Activated naive CD4-positive, alpha-beta T cell treated with anti-CD3 and anti-CD28 coated beads for 36 hours (primary cell): ENCODE data around the gene MXRA7. TPM values are rescaled to one million over a fixed set of nuclear protein-coding genes. Genes with fewer than 3 reads are reported as not detected.
"Not testable (repeated sequence)": the region's sequence is repeated elsewhere in the genome, so short reads cannot be mapped to it uniquely, and the experiment has no call there.

ENCODE experiments used
- CTCF ChIA-PET: fragments of 350-600 bp; sonication (Branson Sonifier 250); formaldehyde crosslinking; loops from one replicate; lab custom pipeline; 2021; ENCODE audit warnings: antibody characterized with exemption; lab: Charles Lee
- DNase-seq: peaks from one replicate; pipeline ENCODE4 v3.0.0-alpha.2; 2020
- H3K27ac Mint-ChIP-seq: one replicate; pipeline ENCODE4 v1.8.0; 2021; ENCODE audit warnings: mild to moderate bottlenecking, mixed read lengths
- H3K27me3 Mint-ChIP-seq: one replicate; pipeline ENCODE4 v1.8.0; 2021; ENCODE audit warnings: low read depth, mixed read lengths
- H3K36me3 Mint-ChIP-seq: one replicate; pipeline ENCODE4 v1.8.0; 2021; ENCODE audit warnings: low read depth, mixed read lengths
- H3K4me1 Mint-ChIP-seq: one replicate; pipeline ENCODE4 v1.8.0; 2021; ENCODE audit warnings: low read depth, mixed read lengths
- H3K4me3 Mint-ChIP-seq: one replicate; pipeline ENCODE4 v1.8.0; 2021; ENCODE audit warnings: mild to moderate bottlenecking, moderate library complexity, mixed read lengths
- H3K9me3 Mint-ChIP-seq: one replicate; pipeline ENCODE4 v1.8.0; 2021; ENCODE audit warnings: mixed read lengths
- intact Hi-C: fragments of 100-400 bp; cut with micrococcal nuclease; formaldehyde crosslinking; loops from one replicate; pipeline ENCODE4 v1.15.1; 2023
- total RNA-seq, 2 experiments: library from RNA; stranded (reverse); gene quantifications; one replicate each; pipeline ENCODE4 v1.2.3, GENCODE V29; 2021

The MXRA7 gene
- total RNA-seq, 2 experiments from 2014 or later: 3.8 to 4.2 TPM

DNA sequence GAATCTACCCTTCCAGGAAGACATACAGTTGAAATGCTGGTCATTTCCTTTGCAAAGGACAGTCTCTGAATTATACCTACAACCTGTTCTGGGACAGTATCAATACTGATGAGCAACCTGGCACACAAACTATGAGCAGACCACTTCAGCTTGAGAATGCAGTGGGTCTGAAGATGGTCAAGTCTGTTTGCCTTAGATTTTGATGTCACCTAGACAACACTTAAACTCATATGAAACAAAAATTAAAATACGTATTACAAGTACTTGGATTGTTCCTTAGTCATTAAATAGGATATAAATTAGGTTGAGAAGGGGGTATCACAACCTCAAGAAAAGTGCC is 22.8 kb upstream of the MXRA7 start:
- intact Hi-C loops: no loop called here
- Mint-ChIP-seq H3K4me3 (peak overlapping the region; percentile 94), H3K4me1 (peaks cover 57% of the 10 kb centered on the region)

DNA sequence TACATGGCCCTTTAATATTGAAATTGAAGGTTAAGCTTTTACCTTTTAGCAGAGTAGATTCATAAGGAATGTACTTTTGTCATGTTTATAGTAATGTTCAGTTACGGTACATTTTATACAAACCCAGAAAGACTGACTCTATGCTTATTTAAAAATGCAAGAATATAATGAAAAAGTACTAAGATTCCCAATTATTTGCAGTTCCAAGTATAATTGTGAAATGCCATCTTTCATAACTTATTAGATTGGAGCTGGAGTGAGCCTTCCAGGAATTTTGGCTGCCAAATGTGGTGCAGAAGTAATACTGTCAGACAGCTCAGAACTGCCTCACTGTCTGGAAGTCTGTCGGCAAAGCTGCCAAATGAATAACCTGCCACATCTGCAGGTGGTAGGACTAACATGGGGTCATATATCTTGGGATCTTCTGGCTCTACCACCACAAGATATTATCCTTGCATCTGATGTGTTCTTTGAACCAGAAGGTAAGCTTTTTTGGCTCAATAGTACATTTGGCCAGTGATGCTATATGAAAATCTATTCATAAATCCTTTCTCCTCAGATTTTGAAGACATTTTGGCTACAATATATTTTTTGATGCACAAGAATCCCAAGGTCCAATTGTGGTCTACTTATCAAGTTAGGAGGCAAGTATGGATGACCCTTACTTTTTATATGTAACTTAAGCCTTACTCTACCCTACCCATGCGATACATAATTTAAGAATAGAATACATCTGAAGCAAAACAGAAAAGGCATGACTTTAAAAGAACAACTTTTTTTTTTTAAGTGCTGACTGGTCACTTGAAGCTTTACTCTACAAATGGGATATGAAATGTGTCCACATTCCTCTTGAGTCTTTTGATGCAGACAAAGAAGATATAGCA is 22.2 kb upstream of the MXRA7 start:
- intact Hi-C loops: no loop called here
- H3K27me3 Mint-ChIP-seq: no peaks in the 10 kb centered on the region
- CTCF ChIA-PET: interaction anchor here (0.7 kb wide), 1 partner anchor 209 kb away, joined by 3 read pairs; no protein-coding TSS in a partner anchor
- H3K9me3 Mint-ChIP-seq: no peaks in the 10 kb centered on the region
- H3K4me1 Mint-ChIP-seq: peaks cover 57% of the 10 kb centered on the region
- peaks cover 64% of the 10 kb centered on the region for H3K36me3 Mint-ChIP-seq
- peak overlapping the region; percentile 94 for H3K4me3 Mint-ChIP-seq
- DNase-seq: no peak
- peak overlapping the region; percentile 98 for H3K27ac Mint-ChIP-seq

More for the DNA sequence above, 22.8 kb upstream of the MXRA7 start:
- CTCF ChIA-PET: no interaction called here
- H3K27me3 Mint-ChIP-seq: no peaks in the 10 kb centered on the region
- DNase-seq: no peak
- H3K9me3 Mint-ChIP-seq: no peaks in the 10 kb centered on the region
- peaks cover 63% of the 10 kb centered on the region for H3K36me3 Mint-ChIP-seq
- peak overlapping the region; percentile 98 for H3K27ac Mint-ChIP-seq

DNA sequence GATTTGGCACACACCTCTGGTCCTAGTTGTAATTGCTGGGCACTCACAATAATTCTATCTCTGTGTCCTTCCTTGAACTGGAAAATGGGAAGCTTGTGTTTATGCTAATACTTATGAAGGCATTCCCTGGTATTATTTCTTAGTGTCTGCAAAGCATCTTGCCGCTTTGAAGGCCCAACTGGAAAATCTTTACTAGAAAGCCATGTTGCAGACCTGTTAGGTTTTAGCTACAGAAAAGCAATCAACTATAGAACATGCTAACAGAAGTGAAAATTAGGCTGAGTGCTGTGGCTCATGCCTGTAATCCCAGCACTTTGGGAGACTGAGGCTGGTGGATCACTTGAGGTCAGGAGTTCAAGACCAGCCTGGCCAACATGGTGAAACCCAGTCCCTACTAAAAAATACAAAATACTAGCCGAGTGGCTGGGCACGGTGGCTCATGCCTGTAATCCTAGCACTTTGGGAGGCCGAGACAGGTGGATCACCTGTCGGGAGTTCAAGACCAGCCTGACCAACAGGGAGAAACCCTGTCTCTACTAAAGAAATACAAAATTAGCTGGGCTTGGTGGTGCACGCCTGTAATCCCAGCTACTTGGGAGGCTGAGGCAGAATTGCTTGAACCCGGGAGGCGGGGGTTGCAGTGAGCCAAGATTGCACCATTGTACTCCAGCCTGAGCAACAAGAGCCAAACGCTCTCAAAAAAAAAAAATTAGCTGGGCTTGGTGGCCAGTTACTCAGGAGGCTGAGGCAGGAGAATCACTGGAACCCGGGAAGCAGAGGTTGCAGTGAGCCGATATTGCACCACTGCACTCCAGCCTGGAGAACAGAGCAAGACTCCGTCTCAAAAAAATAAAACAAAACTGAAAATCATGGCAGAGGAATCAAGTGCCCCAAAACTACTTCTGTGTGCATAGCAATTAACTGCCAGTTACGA is 21.3 kb upstream of the MXRA7 start:
- H3K27me3 Mint-ChIP-seq, DNase-seq, H3K4me3 Mint-ChIP-seq, intact Hi-C loops, H3K9me3 Mint-ChIP-seq: not testable (repeated sequence)
- CTCF ChIA-PET: interaction anchor here (0.6 to 1.2 kb wide), 5 partner anchors 16 to 550 kb away, joined by 3 read pairs; no protein-coding TSS in a partner anchor
- Mint-ChIP-seq H3K36me3 (peaks cover 64% of the 10 kb centered on the region), H3K4me1 (peaks cover 61% of the 10 kb centered on the region), H3K27ac (peak overlapping the region; percentile 98)

DNA sequence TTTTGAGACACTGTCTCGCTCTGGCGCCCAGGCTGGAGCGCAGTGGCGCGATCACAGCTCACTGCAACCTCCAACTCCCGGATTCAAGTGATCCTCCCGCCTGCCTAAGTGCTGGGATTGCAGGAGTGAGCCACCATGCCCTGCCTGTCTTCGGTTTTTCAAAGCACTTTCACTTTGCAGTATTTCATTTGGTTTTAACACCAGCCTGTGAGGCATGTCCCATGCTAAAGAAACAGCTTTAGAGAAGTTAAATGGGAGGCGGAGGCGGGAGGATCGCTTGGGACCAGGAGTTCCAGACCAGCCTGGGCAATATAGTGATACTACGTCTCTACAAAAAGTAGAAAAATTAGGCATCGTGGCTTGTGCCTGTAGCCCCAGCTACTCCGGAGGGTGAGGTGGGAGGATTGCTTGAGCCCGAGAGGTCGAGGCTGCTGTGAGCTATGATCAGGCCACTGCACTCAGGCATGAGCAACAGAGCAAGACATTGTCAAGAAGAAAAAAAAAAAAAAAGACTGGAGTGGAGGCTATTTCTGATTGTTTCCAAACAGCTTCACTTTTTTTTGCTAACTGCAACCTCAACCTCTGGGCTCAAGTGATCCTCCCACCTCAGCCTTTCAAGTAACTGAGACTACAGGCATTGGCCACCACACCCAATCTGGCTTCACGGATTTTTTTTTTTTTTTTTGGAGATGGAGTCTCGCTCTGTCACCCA is 17.1 kb upstream of the MXRA7 start:
- intact Hi-C loops: loop anchor here (1.0 to 5.0 kb wide), 5 partner anchors 45 to 413 kb away; partner anchors contain the start of gene SEC14L1
- CTCF ChIA-PET: interaction anchor here (0.5 to 1.4 kb wide), 6 partner anchors 14 to 340 kb away, joined by 3 to 7 read pairs (median 4); no protein-coding TSS in a partner anchor
- Mint-ChIP-seq H3K36me3 (peaks cover 55% of the 10 kb centered on the region), H3K9me3 (no peaks in the 10 kb centered on the region), H3K4me1 (peaks cover 72% of the 10 kb centered on the region), H3K27ac (peak overlapping the region; percentile 93), H3K27me3 (no peaks in the 10 kb centered on the region), H3K4me3 (peak overlapping the region; percentile 96)
- DNase-seq: peak; percentile 25

DNA sequence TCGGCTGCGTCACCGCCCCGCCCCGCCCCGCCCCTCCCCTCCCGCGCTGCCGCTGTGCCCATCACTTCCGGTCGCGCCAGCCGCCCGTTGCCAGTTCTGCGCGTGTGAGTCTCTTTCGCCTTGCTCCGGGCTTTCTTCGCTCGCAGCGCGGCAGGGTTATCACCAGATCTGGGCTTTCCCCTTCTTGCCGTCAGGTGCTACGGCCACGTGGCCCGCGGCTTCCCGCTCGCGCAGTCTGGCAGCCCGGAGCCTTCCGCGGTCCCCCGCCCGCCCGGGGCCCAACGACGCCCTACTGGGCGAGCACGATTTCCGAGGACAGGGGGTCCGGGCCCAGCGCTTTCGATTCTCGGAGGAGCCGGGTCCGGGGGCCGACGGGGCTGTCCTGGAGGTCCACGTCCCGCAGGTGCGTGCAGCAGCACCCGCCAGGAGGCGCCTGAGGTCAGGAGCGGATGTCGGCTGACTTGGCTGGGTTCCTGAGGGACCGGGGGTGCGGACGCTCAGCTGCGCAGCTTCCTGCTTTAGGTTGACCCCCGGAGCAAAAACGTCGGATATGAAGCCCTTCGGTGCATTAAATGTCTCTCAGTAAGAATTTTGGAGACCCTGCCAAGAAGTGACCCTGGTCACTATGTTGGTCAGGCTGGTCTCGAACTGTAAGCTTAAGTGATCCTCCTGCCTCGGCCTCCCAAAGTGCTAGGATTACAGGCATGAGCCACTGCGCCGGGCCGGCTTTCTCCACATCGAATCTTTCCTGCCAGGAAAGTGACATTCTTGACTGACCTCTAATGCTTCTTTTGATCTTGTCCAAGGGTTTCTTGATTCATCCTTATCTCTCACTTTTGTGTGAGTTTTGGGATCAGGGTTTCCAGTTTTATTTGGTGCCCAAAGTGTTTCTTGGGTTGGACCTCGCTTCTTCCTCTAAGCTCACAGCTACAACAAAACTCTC is 16.3 kb upstream of the MXRA7 start, which contains the start of gene METTL23:
TSS of gene METTL23 (plus strand) at position 64 of the 943 bp plus-strand sequence. CDS start 2,872 bp downstream, outside the sequence.
- no peaks in the 10 kb centered on the region for H3K27me3 Mint-ChIP-seq
- H3K4me1 Mint-ChIP-seq: peaks cover 67% of the 10 kb centered on the region
- peak within 1 kb of the TSS; percentile 93 for H3K27ac Mint-ChIP-seq
- H3K36me3 Mint-ChIP-seq: peaks cover 53% of the 10 kb centered on the region
- DNase-seq: peak; percentile 89
- CTCF ChIA-PET: interaction anchor here (0.7 to 1.4 kb wide), 7 partner anchors 12 to 340 kb away, joined by 3 to 7 read pairs (median 3); no protein-coding TSS in a partner anchor
- intact Hi-C loops: loop anchor here (1.0 to 5.0 kb wide), 8 partner anchors 10 to 414 kb away; partner anchors contain the start of genes SEC14L1 and SRSF2
- H3K9me3 Mint-ChIP-seq: no peaks in the 10 kb centered on the region
- peak within 1 kb of the TSS; percentile 96 for H3K4me3 Mint-ChIP-seq

DNA sequence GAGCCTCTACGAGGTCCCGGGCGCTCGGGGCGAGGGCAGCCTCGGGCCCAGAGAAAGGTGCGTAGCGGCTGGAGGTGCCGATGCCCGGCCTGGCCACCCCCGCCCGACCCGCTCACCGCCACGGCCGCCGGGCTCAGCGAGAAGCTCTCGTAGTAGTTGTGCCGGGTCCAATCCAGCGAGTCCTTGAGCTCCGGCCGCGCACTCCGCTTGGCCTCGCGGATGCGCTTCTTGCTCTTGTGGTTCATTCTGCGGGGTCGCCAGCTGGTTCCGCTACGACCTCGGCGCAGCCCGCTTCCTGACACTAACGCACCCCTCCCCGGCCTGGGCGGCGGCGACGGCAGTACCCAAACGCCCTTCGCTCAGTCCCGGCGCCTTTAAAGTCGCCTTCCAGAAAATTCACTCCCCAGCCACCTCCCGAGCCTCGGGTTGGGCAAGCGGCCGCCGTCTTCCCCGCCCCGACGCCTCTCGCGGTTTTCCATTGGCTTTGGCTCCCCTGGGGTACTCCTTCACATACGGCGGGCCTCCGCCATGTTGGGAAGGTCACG is 15.5 kb upstream of the MXRA7 start, which contains the start of gene JMJD6:
TSS of gene JMJD6 (minus strand) at position 376 of the 545 bp plus-strand sequence. CDS start at position 245, 131 bp downstream.
- no peaks in the 10 kb centered on the region for H3K27me3 Mint-ChIP-seq
- no peaks in the 10 kb centered on the region for H3K9me3 Mint-ChIP-seq
- H3K36me3 Mint-ChIP-seq: peaks cover 55% of the 10 kb centered on the region
- intact Hi-C loops: loop anchor here (1.0 to 5.0 kb wide), 7 partner anchors 11 to 414 kb away; partner anchors contain the start of genes SEC14L1 and SRSF2
- peak within 1 kb of the TSS; percentile 93 for H3K27ac Mint-ChIP-seq
- H3K4me1 Mint-ChIP-seq: peaks cover 66% of the 10 kb centered on the region
- CTCF ChIA-PET: interaction anchor here (0.9 kb wide), 1 partner anchor 12 kb away, joined by 3 read pairs; no protein-coding TSS in a partner anchor
- DNase-seq: peak; percentile 98
- peak within 1 kb of the TSS; percentile 96 for H3K4me3 Mint-ChIP-seq

DNA sequence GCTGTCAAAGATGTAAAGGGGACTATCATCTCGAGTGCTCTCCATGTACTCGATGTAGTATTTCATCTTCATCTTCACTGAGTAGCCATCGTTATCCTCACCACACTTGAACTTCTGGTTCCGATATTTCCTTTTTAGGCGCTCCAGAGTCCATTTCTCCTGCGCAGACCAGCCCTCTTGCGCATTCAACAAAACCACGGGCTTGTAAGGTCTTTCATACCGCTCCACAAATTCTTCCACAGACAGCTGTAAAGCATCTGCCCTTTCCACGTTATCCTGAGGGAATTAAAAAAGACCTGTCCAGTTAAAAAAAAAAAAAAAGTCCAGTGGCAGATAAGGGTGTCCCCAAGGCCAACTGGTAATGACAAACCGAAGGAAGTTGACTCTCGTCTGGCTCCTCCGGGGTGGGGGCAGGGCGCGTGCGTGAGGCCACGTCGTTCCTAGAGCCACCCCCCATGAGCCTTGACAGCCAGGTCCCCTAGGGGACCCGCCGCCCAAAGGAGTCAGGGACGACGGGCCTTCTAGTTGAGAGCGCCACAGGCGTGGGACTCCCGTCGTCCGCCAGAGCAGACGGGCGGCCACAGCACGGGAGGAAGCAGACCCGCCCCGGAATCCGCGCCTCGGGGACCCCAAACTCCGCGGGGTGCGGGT is 14.9 kb upstream of the MXRA7 start:
- Mint-ChIP-seq H3K4me1 (peaks cover 64% of the 10 kb centered on the region), H3K9me3 (no peaks in the 10 kb centered on the region), H3K27me3 (no peaks in the 10 kb centered on the region), H3K36me3 (peaks cover 59% of the 10 kb centered on the region), H3K27ac (peak overlapping the region; percentile 78), H3K4me3 (peak overlapping the region; percentile 96)
- peak; percentile 81 for DNase-seq
- CTCF ChIA-PET: interaction anchor here (0.7 to 2.9 kb wide), 5 partner anchors 11 to 166 kb away, joined by 3 to 25 read pairs (median 3); no protein-coding TSS in a partner anchor
- intact Hi-C loops: loop anchor here (1.0 to 5.0 kb wide), 7 partner anchors 12 to 415 kb away; partner anchors contain the start of genes SEC14L1 and SRSF2

DNA sequence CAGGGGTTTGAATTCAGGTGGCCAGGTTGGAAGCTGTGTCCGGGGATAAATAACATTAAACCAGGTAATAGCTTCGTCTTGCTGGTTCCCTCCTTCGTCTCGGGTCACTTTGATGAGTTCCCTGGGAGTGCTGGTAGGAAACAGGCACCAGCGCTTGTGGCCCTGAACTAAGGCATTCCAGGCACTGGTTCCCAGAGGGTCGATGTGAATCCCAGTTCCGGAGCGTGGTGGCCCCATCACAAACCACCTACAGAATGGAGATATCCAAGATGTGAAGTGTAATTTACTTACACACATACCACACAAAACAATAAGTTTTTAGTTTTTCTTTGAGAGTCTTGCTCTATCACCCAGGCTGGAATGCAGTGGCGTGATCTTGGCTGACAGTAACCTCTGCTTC is 13.0 kb upstream of the MXRA7 start:
- CTCF ChIA-PET: interaction anchor here (2.9 kb wide), 1 partner anchor 10 kb away, joined by 25 read pairs; no protein-coding TSS in a partner anchor
- no peak overlapping the region for H3K4me3 Mint-ChIP-seq
- intact Hi-C loops: no loop called here
- peaks cover 48% of the 10 kb centered on the region for H3K4me1 Mint-ChIP-seq
- DNase-seq: no peak
- peaks cover 58% of the 10 kb centered on the region for H3K36me3 Mint-ChIP-seq
- no peaks in the 10 kb centered on the region for H3K27me3 Mint-ChIP-seq
- no peaks in the 10 kb centered on the region for H3K9me3 Mint-ChIP-seq
- no peak overlapping the region for H3K27ac Mint-ChIP-seq

DNA sequence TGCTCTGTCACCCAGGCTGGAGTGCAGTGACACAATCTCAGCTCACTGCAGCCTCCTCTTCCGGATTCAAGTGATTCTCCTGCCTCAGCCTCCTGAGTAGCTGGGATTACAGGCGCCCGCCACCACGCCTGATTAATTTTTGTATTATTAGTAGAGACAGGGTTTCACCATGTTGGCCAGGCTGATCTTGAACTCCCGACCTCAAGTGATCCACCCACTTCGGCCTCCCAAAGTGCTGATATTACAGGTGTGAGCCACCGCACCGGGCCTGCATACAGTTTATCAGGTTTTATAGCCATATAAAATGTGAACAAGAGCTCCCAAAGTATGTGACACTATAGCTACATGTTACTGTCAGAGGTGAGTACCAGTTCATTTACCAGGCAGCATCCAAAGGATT is 12.2 kb upstream of the MXRA7 start:
- DNase-seq, H3K27me3 Mint-ChIP-seq, H3K4me3 Mint-ChIP-seq, intact Hi-C loops, H3K9me3 Mint-ChIP-seq, H3K27ac Mint-ChIP-seq: not testable (repeated sequence)
- Mint-ChIP-seq H3K4me1 (peaks cover 40% of the 10 kb centered on the region), H3K36me3 (peaks cover 59% of the 10 kb centered on the region)
- CTCF ChIA-PET: interaction anchor here (0.6 to 2.9 kb wide), 3 partner anchors 9 to 164 kb away, joined by 3 to 25 read pairs (median 7); no protein-coding TSS in a partner anchor
